GM23248 (cell line): ENCODE results near the gene PLVAP.

Source experiments
- EZH2 ChIP-seq: fragments of 200-600 bp; sonication (generic); IDR thresholded peaks from 2 replicates; pipeline ENCODE4 v1.6.1; 2018; ENCODE audit warnings: antibody characterized with exemption, mild to moderate bottlenecking; ENCODE audit not compliant: insufficient read depth, poor library complexity, severe bottlenecking
- EZH2phosphoT487 ChIP-seq: fragments of 200-600 bp; sonication (generic); IDR thresholded peaks from 2 replicates; pipeline ENCODE4 v1.6.1; 2018; ENCODE audit warnings: antibody characterized with exemption, moderate library complexity, mild to moderate bottlenecking, low read depth; ENCODE audit not compliant: insufficient read depth

DNA sequence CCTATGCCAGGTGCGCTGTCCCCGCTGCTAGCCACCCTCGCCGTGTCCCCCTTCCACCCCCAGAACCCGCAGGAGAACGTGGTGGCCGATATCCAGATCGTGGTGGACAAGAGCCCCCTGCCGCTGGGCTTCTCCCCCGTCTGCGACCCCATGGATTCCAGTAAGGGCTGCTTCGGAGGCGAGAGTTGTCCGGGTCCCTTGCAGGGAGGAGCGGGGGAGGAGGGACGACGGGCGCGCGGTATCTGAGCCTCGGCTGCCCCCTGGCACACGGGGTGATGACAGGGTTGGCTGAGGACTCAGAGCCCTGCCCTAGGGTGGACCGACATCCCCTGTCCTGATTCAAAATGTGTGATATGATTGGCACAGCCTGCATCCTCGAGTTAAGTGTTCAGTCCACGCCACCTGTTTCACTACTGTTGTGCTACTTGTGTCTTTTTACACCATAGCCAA, 43.4 kb upstream of the PLVAP start:
- TF ChIP-seq EZH2 (no peak), EZH2phosphoT487 (no peak)
